HL-60/S4 treated with phorbol 12-myristate 13-acetate at 8.2 ng/mL for 4 days and 3 days (cell line): ENCODE data around the gene KRT23.

Source experiments
- in situ Hi-C: fragments of 300-500 bp; cut with MboI; formaldehyde crosslinking; loops from 2 replicates; pipeline ENCODE4 v1.15.0; 2022; ENCODE audit warnings: low sequenced_read_pairs

Gene KRT23

GRCh38 chr17:40937384-40937819 is at the start of gene KRT23:
Gene KRT23 (minus strand): TSS chr17:40937646. CDS start chr17:40936603, 1,043 bp downstream.
- in situ Hi-C loops, result no loop called here

GRCh38 chr17:40986920-40987319 is 49.5 kb upstream of the KRT23 start:
- in situ Hi-C loops, result no loop called here

GRCh38 chr17:40984226-40984625 is 46.8 kb upstream of the KRT23 start, which contains the start of gene KRT40:
Gene KRT40 (minus strand): TSS chr17:40984326. CDS start chr17:40984273, 53 bp downstream.
- in situ Hi-C loops, result no loop called here

GRCh38 chr17:40981115-40981514 is 43.7 kb upstream of the KRT23 start:
- in situ Hi-C loops, result no loop called here

- in situ Hi-C loops, result no loop called here
Measured at GRCh38 chr17:40980596-40980995, 43.1 kb upstream of the KRT23 start.

- in situ Hi-C loops, result no loop called here
Measured at GRCh38 chr17:40980117-40980516, 42.7 kb upstream of the KRT23 start.

- in situ Hi-C loops, result no loop called here
Measured at GRCh38 chr17:40978575-40979151, 41.2 kb upstream of the KRT23 start.

GRCh38 chr17:40975516-40975915 is 38.1 kb upstream of the KRT23 start:
- in situ Hi-C loops, result no loop called here

- in situ Hi-C loops, result no loop called here
Measured at GRCh38 chr17:40974366-40974765, 36.9 kb upstream of the KRT23 start.

- in situ Hi-C loops, result no loop called here
Measured at GRCh38 chr17:40967582-40967981, 30.1 kb upstream of the KRT23 start.

GRCh38 chr17:40966848-40967247 is 29.4 kb upstream of the KRT23 start, which contains the start of gene KRT39:
Gene KRT39 (minus strand): TSS chr17:40966948. CDS start chr17:40966856, 92 bp downstream.
- in situ Hi-C loops, result no loop called here

GRCh38 chr17:40963838-40964237 is 26.4 kb upstream of the KRT23 start:
- in situ Hi-C loops, result no loop called here

GRCh38 chr17:40962059-40962561 is 24.7 kb upstream of the KRT23 start:
- in situ Hi-C loops, result no loop called here

- in situ Hi-C loops, result no loop called here
Measured at GRCh38 chr17:40961591-40961990, 24.1 kb upstream of the KRT23 start.

GRCh38 chr17:40960144-40960543 is 22.7 kb upstream of the KRT23 start:
- in situ Hi-C loops, result no loop called here

- in situ Hi-C loops, result no loop called here
Measured at GRCh38 chr17:40958086-40958953, 20.9 kb upstream of the KRT23 start.

- in situ Hi-C loops, result no loop called here
Measured at GRCh38 chr17:40956401-40957254, 19.2 kb upstream of the KRT23 start.

- in situ Hi-C loops, result no loop called here
Measured at GRCh38 chr17:40953881-40954280, 16.4 kb upstream of the KRT23 start.

GRCh38 chr17:40952661-40953060 is 15.2 kb upstream of the KRT23 start:
- in situ Hi-C loops, result no loop called here

GRCh38 chr17:40952154-40952553 is 14.7 kb upstream of the KRT23 start:
- in situ Hi-C loops, result no loop called here
